B cell (primary cell): Measurements from ENCODE around the gene PAQR5. TPM values are rescaled to one million over a fixed set of nuclear protein-coding genes. Genes with fewer than 3 reads are reported as not detected.

Experiments used
- ATAC-seq: fragments of 200-7000 bp; cut with Tn5 transposase; one replicate; pipeline ENCODE4 v1.10.0; 2021; ENCODE audit warnings: low read depth, mild to moderate bottlenecking, moderate number of reproducible peaks, moderate library complexity
- CTCF ChIA-PET: fragments of 350-600 bp; sonication (Branson Sonifier 250); formaldehyde crosslinking; loops from one replicate; lab custom pipeline; 2021; ENCODE audit warnings: antibody characterized with exemption, inconsistent platforms; lab: Charles Lee
- POLR2A ChIA-PET: fragments of 350-600 bp; sonication (Branson Sonifier 250); formaldehyde crosslinking; loops from one replicate; lab custom pipeline; 2021; ENCODE audit warnings: antibody characterized with exemption; lab: Charles Lee
- DNase-seq: peaks from one replicate; pipeline ENCODE4 v3.0.0; 2013
- H2AFZ ChIP-seq: 2 replicates; pipeline ENCODE4 v1.6.1; 2012; ENCODE audit warnings: mild to moderate bottlenecking, low read depth, low read length; ENCODE audit not compliant: insufficient read depth, poor library complexity, severe bottlenecking
- H3K27ac ChIP-seq, 2 donors: 1 replicate in 1 of 2; 2 replicates in 1 of 2; pipeline ENCODE4 v1.5.1; 2012 to 2013; ENCODE audit warnings: low read length in 2 of 2, mild to moderate bottlenecking in 2 of 2, moderate library complexity in 1 of 2
- H3K27me3 ChIP-seq, 4 experiments: fragments of 200-600 bp in 1 of 4; sonication (generic) in 1 of 4; replicated peaks in 1 of 4; 1 replicate in 2 of 4; 2 replicates in 2 of 4; pipeline versions ENCODE4 v1.6.1 to v1.7.0; 2013 to 2016; ENCODE audit warnings: low read length in 3 of 4, mild to moderate bottlenecking in 2 of 4, mixed read lengths in 1 of 4, moderate library complexity in 1 of 4; ENCODE audit not compliant: insufficient read depth in 4 of 4, control insufficient read depth in 3 of 4; ENCODE audit errors: control extremely low read depth in 1 of 4
- H3K36me3 ChIP-seq, 2 experiments: replicated peaks in 1 of 2; 1 replicate in 1 of 2; 2 replicates in 1 of 2; pipeline versions ENCODE4 v1.6.1 to v1.7.1; 2013; ENCODE audit warnings: low read length in 1 of 2; ENCODE audit not compliant: insufficient read depth in 2 of 2, control insufficient read depth in 1 of 2; ENCODE audit errors: control extremely low read depth in 1 of 2, extremely low read depth in 1 of 2
- H3K4me1 ChIP-seq, 2 donors: fragments of 200-600 bp in 1 of 2; sonication (generic) in 1 of 2; 1 replicate in 1 of 2; 2 replicates in 1 of 2; pipeline versions ENCODE4 v1.5.1 to v1.6.1; 2013 to 2017; ENCODE audit warnings: low read length in 2 of 2; ENCODE audit not compliant: control insufficient read depth in 2 of 2, insufficient read depth in 2 of 2
- H3K4me2 ChIP-seq: replicated peaks from 2 replicates; pipeline ENCODE3; 2012; ENCODE audit warnings: mild to moderate bottlenecking, low read depth, low read length; ENCODE audit not compliant: poor library complexity, severe bottlenecking
- H3K4me3 ChIP-seq, 5 experiments: fragments of 200-600 bp in 1 of 5; sonication (generic) in 1 of 5; 1 replicate in 3 of 5; 2 replicates in 2 of 5; pipeline versions ENCODE4 v1.5.1 to v1.7.0; 2011 to 2016; ENCODE audit warnings: low read length in 4 of 5, mild to moderate bottlenecking in 4 of 5, low read depth in 2 of 5, control low read depth in 1 of 5, moderate library complexity in 1 of 5; ENCODE audit not compliant: insufficient read depth in 1 of 5; ENCODE audit errors: control extremely low read depth in 1 of 5, extremely low read depth in 1 of 5
- H3K79me2 ChIP-seq: fragments of 200-600 bp; sonication (generic); one replicate; pipeline ENCODE4 v1.6.0; 2016; ENCODE audit warnings: low read length; ENCODE audit not compliant: control insufficient read depth, insufficient read depth
- H3K9ac ChIP-seq: fragments of 200-600 bp; sonication (generic); 2 replicates; pipeline ENCODE4 v1.6.1; 2017; ENCODE audit warnings: mild to moderate bottlenecking, low read length, moderate library complexity
- H3K9me3 ChIP-seq, 3 donors: one replicate each; pipeline versions ENCODE4 v1.6.1 to v1.7.1; 2013; ENCODE audit warnings: low read length in 2 of 3; ENCODE audit not compliant: control insufficient read depth in 2 of 3, insufficient read depth in 1 of 3; ENCODE audit errors: control extremely low read depth in 1 of 3
- H4K20me1 ChIP-seq: 2 replicates; pipeline ENCODE4 v1.6.0; 2012; ENCODE audit warnings: mild to moderate bottlenecking, low read length; ENCODE audit not compliant: insufficient read depth, control insufficient read depth, poor library complexity, severe bottlenecking
- H3K27ac Mint-ChIP-seq: one replicate; pipeline ENCODE4 v1.8.0; 2021; ENCODE audit warnings: mixed read lengths
- H3K27me3 Mint-ChIP-seq: one replicate; pipeline ENCODE4 v1.8.0; 2021; ENCODE audit warnings: mixed read lengths
- H3K4me1 Mint-ChIP-seq: one replicate; pipeline ENCODE4 v1.8.0; 2021; ENCODE audit warnings: mixed read lengths
- H3K4me3 Mint-ChIP-seq: one replicate; pipeline ENCODE4 v1.8.0; 2021; ENCODE audit warnings: mixed read lengths
- H3K9me3 Mint-ChIP-seq: one replicate; pipeline ENCODE4 v1.8.0; 2022; ENCODE audit warnings: mixed read lengths; ENCODE audit not compliant: insufficient read depth
- CTCF ChIP-seq: fragments of 200-600 bp; IDR thresholded peaks from one replicate; pipeline ENCODE4 v1.8.0; 2022; ENCODE audit warnings: antibody characterized with exemption, mild to moderate bottlenecking
- EZH2 ChIP-seq: IDR thresholded peaks from 2 replicates; pipeline ENCODE4 v1.6.1; 2012; ENCODE audit warnings: borderline replicate concordance, low read depth, mild to moderate bottlenecking, moderate library complexity, low read length; ENCODE audit not compliant: insufficient read depth, poor library complexity, severe bottlenecking
- WGBS: methylation state at CpG from one replicate; pipeline ENCODE4 v1.1.5; 2013; ENCODE audit warnings: missing lambda C conversion rate; ENCODE audit not compliant: insufficient coverage; 5-methylcytosine and 5-hydroxymethylcytosine counted together
- intact Hi-C: fragments of 100-400 bp; cut with micrococcal nuclease; formaldehyde crosslinking; loops from one replicate; pipeline ENCODE4 v1.10.0; 2022
- polyA plus RNA-seq: library from polyadenylated mRNA; depleted of rRNA; stranded (reverse); fragments of >200 nt; gene quantifications from 2 replicates; pipeline ENCODE4 v1.2.3, GENCODE V29; 2012
- total RNA-seq, 2 donors: library from RNA; stranded (reverse); fragments of 120-200 nt in 1 of 2; gene quantifications; 1 replicate in 1 of 2; 2 replicates in 1 of 2; pipeline versions ENCODE4 v1.2.3 to v1.2.4, GENCODE V29; 2013 to 2022

PAQR5 gene
- total and polyA plus RNA-seq, 2 donors (not counting 1 experiment from before 2014, with no cell fraction given): not detected

- H3K9me3 Mint-ChIP-seq: no peaks in the 10 kb centered on the region
- H3K4me3 Mint-ChIP-seq: no peak overlapping the region
- H3K27ac Mint-ChIP-seq: no peak overlapping the region
- intact Hi-C loops: loop anchor here (10.0 kb wide), 1 partner anchor 1354 kb away; the partner anchor contains the start of gene UACA
- Histone ChIP-seq H3K36me3 (no peaks in the 10 kb centered on the region), H3K9ac (no peak overlapping the region), H3K79me2 (peaks cover 5% of the 10 kb centered on the region), H3K27ac (no peak overlapping the region), H3K9me3 (no peaks in the 10 kb centered on the region), H3K27me3 (peaks cover 0 to 7% (median 2%) of the 10 kb centered on the region in 4 experiments), H4K20me1 (no peaks in the 10 kb centered on the region), H3K4me2 (no peak overlapping the region), H3K4me1 (peaks cover 5 to 9% of the 10 kb centered on the region in 2 donors), H2AFZ (no peak overlapping the region), H3K4me3 (no peak overlapping the region)
- H3K27me3 Mint-ChIP-seq: peaks cover 19% of the 10 kb centered on the region
- CTCF ChIA-PET: no interaction called here
- no peak for TF ChIP-seq CTCF
- no peak for TF ChIP-seq EZH2
- H3K4me1 Mint-ChIP-seq: peaks cover 11% of the 10 kb centered on the region
- no peak for ATAC-seq
- 47% methylated on average over 9 of the region's 9 CpGs for WGBS
- DNase-seq: no peak
- POLR2A ChIA-PET: no interaction called here
Measured at GRCh38 chr15:69410248-69410874, 111.6 kb downstream of the PAQR5 start.

GRCh38 chr15:69412274-69412673 lies 113.6 kb downstream of the PAQR5 start:
- H3K27me3 ChIP-seq: peaks cover 0 to 8% (median 2%) of the 10 kb centered on the region in 4 experiments
- H3K9me3 ChIP-seq: no peaks in the 10 kb centered on the region
- no peak overlapping the region for H2AFZ ChIP-seq
- intact Hi-C loops: loop anchor here (10.0 kb wide), 1 partner anchor 1353 kb away; the partner anchor contains the start of gene UACA
- TF ChIP-seq EZH2 (no peak), CTCF (no peak)
- Mint-ChIP-seq H3K9me3 (no peaks in the 10 kb centered on the region), H3K27ac (no peak overlapping the region), H3K4me1 (peaks cover 13% of the 10 kb centered on the region), H3K4me3 (no peak overlapping the region), H3K27me3 (peaks cover 25% of the 10 kb centered on the region)
- H3K9ac ChIP-seq: no peak overlapping the region
- ATAC-seq: no peak
- ChIA-PET POLR2A (no interaction called here), CTCF (interaction anchor here (0.9 to 1.5 kb wide), 3 partner anchors 18 to 50 kb away, joined by 3 to 6 read pairs (median 6); no protein-coding TSS in a partner anchor)
- no peak overlapping the region for H3K4me3 ChIP-seq
- H3K4me1 ChIP-seq: peaks cover 5 to 9% of the 10 kb centered on the region in 2 donors
- DNase-seq: no peak
- no peak overlapping the region for H3K4me2 ChIP-seq
- H3K36me3 ChIP-seq: no peaks in the 10 kb centered on the region
- no peak overlapping the region for H3K27ac ChIP-seq
- H4K20me1 ChIP-seq: no peaks in the 10 kb centered on the region
- peaks cover 8% of the 10 kb centered on the region for H3K79me2 ChIP-seq
